ENCODE measurements around the gene CD82.

- TF ChIP-seq CTCF (IDR thresholded peaks at IDR 0.05) (no peak), REST (IDR thresholded peaks at IDR 0.05; ENCODE audit: insufficient read depth in 1 of 2, low read depth in 2 of 2, low read length in 1 of 2) (no peak)
These were observed 82.6 kb downstream of the CD82 start for GRCh38 chr11:44648109-44648508.
